PC-9 (cell line): ENCODE data around the gene ZNF385A. TPM values are rescaled to one million over a fixed set of nuclear protein-coding genes. Genes with fewer than 3 reads are reported as not detected.

Source experiments
- BruUV-seq: library from RNA; stranded (reverse); fragments of 400-500 nt; replicated peaks from 2 replicates; lab custom pipeline; 2021; lab: Mats Ljungman, UMichigan
- CTCF ChIA-PET: fragments of 300-600 bp; sonication (Branson Sonifier 250); formaldehyde crosslinking; loops from one replicate; lab custom pipeline; 2022; ENCODE audit warnings: antibody characterized with exemption; lab: Charles Lee
- POLR2A ChIA-PET: fragments of 300-600 bp; sonication (Branson Sonifier 250); formaldehyde crosslinking; loops from one replicate; lab custom pipeline; 2022; ENCODE audit warnings: antibody characterized with exemption; ENCODE audit not compliant: unreplicated experiment; lab: Charles Lee
- DNase-seq, 2 experiments: peaks; one replicate each; pipeline versions ENCODE4 v3.0.0 to v3.0.0-alpha.2; 2015 to 2022; ENCODE audit warnings: mixed read lengths in 1 of 2
- H2AFZ ChIP-seq: fragments of 200-600 bp; sonication (generic); 2 replicates; pipeline ENCODE4 v1.8.1; 2017; ENCODE audit warnings: antibody characterized with exemption
- H3F3A ChIP-seq: fragments of 200-600 bp; sonication (generic); 2 replicates; pipeline ENCODE4 v1.8.1; 2017; ENCODE audit warnings: antibody characterized with exemption, mild to moderate bottlenecking, low read depth; ENCODE audit not compliant: insufficient read depth
- H3K27ac ChIP-seq: fragments of 200-600 bp; sonication (generic); 2 replicates; pipeline ENCODE4 v1.6.1; 2016; ENCODE audit warnings: mixed run types
- H3K27me3 ChIP-seq: fragments of 200-600 bp; sonication (generic); 2 replicates; pipeline ENCODE4 v1.6.1; 2016; ENCODE audit warnings: low read depth, mixed run types; ENCODE audit not compliant: insufficient read depth
- H3K36me3 ChIP-seq: fragments of 200-600 bp; sonication (generic); 2 replicates; pipeline ENCODE4 v1.6.1; 2016; ENCODE audit warnings: low read depth, mixed run types
- H3K4me1 ChIP-seq: fragments of 200-600 bp; sonication (generic); replicated peaks from 2 replicates; pipeline ENCODE4 v1.6.1; 2016; ENCODE audit warnings: mixed run types; ENCODE audit not compliant: insufficient read depth
- H3K4me2 ChIP-seq: fragments of 200-600 bp; sonication (generic); 2 replicates; pipeline ENCODE4 v1.6.1; 2017; ENCODE audit warnings: mixed run types
- H3K4me3 ChIP-seq: fragments of 200-600 bp; sonication (generic); 2 replicates; pipeline ENCODE4 v1.6.1; 2016; ENCODE audit warnings: mixed run types
- H3K79me2 ChIP-seq: fragments of 200-600 bp; sonication (generic); 2 replicates; pipeline ENCODE4 v1.6.1; 2017; ENCODE audit warnings: low read depth, mixed run types
- H3K9me2 ChIP-seq: fragments of 200-600 bp; sonication (generic); 2 replicates; pipeline ENCODE4 v1.8.1; 2017; ENCODE audit warnings: mild to moderate bottlenecking; ENCODE audit not compliant: insufficient read depth
- H3K9me3 ChIP-seq: fragments of 200-600 bp; sonication (generic); 2 replicates; pipeline ENCODE4 v1.8.1; 2016; ENCODE audit warnings: low read depth; ENCODE audit not compliant: insufficient read depth
- H4K20me1 ChIP-seq: fragments of 200-600 bp; sonication (generic); 2 replicates; pipeline ENCODE4 v1.8.1; 2017; ENCODE audit not compliant: insufficient read depth
- CTCF ChIP-seq: fragments of 200-600 bp; sonication (generic); conservative IDR thresholded peaks from 2 replicates; pipeline ENCODE4 v1.6.1; 2017; ENCODE audit warnings: mixed run types, antibody characterized with exemption, mild to moderate bottlenecking, moderate library complexity
- EZH2 ChIP-seq: fragments of 200-600 bp; sonication (generic); IDR thresholded peaks from 2 replicates; pipeline ENCODE4 v1.8.0; 2017; ENCODE audit warnings: antibody characterized with exemption, low read depth
- intact Hi-C: fragments of 100-400 bp; cut with micrococcal nuclease; formaldehyde crosslinking; loops from one replicate; pipeline ENCODE4 v1.10.0; 2022; ENCODE audit not compliant: unreplicated experiment
- total RNA-seq: library from RNA; stranded (reverse); gene quantifications from 2 replicates; pipeline ENCODE4 v1.2.3, GENCODE V29; 2021

ZNF385A gene
- total RNA-seq, 1 experiment from 2014 or later, result 17.2 TPM

GRCh38 chr12:54416687-54417603, 32.4 kb upstream of the ZNF385A start:
- POLR2A ChIA-PET, result interaction anchor here (0.5 to 0.7 kb wide), 2 partner anchors 11 to 1587 kb away, joined by 3 read pairs; no protein-coding TSS in a partner anchor
- TSS peak; percentile 26 for BruUV-seq
- intact Hi-C loops, result no loop called here

GRCh38 chr12:54415221-54415929, 30.8 kb upstream of the ZNF385A start:
- Histone ChIP-seq H3K9me3 (no peaks in the 10 kb centered on the region), H3K9me2 (no peaks in the 10 kb centered on the region), H3K4me2 (no peak overlapping the region), H4K20me1 (no peaks in the 10 kb centered on the region), H3K27ac (no peak overlapping the region), H3F3A (peaks cover 24% of the 10 kb centered on the region), H3K4me3 (no peak overlapping the region), H3K79me2 (peaks cover 45% of the 10 kb centered on the region), H3K36me3 (no peaks in the 10 kb centered on the region), H2AFZ (no peak overlapping the region), H3K4me1 (peaks cover 30% of the 10 kb centered on the region; the same call in 1 of the 2 replicates), H3K27me3 (no peaks in the 10 kb centered on the region)
- POLR2A ChIA-PET, result no interaction called here
- DNase-seq, result no peak
- CTCF ChIA-PET, result interaction anchor here (0.6 to 1.1 kb wide), 2 partner anchors 27 to 659 kb away, joined by 4 to 8 read pairs; no protein-coding TSS in a partner anchor
- no TSS peak for BruUV-seq
- TF ChIP-seq CTCF (no peak), EZH2 (no peak)
- intact Hi-C loops, result no loop called here

More at GRCh38 chr12:54416687-54417603, 32.4 kb upstream of the ZNF385A start:
- Histone ChIP-seq H3K27me3 (no peaks in the 10 kb centered on the region), H3K4me3 (peak overlapping the region; percentile 92; the same call in 1 of the 2 replicates), H3K4me2 (peak overlapping the region; percentile 95), H3K27ac (no peak overlapping the region), H4K20me1 (no peaks in the 10 kb centered on the region), H3K36me3 (no peaks in the 10 kb centered on the region), H3F3A (peaks cover 18% of the 10 kb centered on the region), H3K79me2 (peaks cover 45% of the 10 kb centered on the region), H2AFZ (no peak overlapping the region), H3K9me2 (no peaks in the 10 kb centered on the region), H3K4me1 (peaks cover 38% of the 10 kb centered on the region), H3K9me3 (no peaks in the 10 kb centered on the region)
- DNase-seq, result no peak
- no peak for TF ChIP-seq CTCF
- no peak for TF ChIP-seq EZH2
- CTCF ChIA-PET, result interaction anchor here (2.8 kb wide), 1 partner anchor 17 kb away, joined by 13 read pairs; no protein-coding TSS in a partner anchor
